HL-60/S4 (cell line): ENCODE data around the gene BCR.
"Not testable (repeated sequence)": the region's sequence is repeated elsewhere in the genome, so short reads cannot be mapped to it uniquely, and the experiment has no call there.

ENCODE experiments used
- in situ Hi-C: fragments of 300-500 bp; cut with MboI; formaldehyde crosslinking; loops from 2 replicates; pipeline ENCODE4 v1.14.3; 2022; ENCODE audit warnings: low sequenced_read_pairs

BCR gene

DNA sequence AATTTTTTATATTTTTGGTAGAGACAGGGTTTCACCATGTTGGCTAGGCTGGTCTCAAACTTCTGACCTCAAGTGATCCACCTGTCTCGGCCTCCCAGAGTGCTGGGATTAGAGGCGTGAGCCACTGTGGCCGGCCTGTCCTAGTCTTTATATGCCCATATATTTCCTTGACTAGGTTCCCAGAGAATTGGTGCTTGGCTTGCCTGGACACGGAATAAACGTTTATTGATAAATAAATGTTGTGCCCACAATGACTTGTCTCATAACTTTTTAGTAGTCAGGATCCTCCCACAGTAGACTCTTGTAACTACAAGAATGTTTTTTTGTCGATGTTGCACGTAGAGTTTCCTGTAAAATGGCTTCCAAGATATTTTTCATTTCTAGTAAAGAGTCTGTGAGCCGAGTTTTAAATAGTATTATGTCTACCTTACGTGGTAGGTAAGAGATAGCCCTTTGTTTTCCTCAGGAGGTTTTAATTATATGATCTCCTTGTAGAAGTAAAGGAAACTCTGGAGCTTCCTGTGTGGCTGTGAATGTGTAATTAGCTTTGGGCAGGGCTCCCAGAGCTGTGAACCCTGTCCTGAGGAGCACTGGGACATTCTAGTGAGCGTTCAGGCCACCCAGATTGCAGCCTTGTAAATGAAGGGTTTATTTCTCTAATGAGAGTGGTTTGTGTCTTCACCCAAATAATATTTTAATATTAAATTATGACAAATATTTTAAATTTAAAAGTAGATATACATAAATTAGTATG lies 161.8 kb downstream of the BCR start:
- in situ Hi-C loops, result not testable (repeated sequence)

DNA sequence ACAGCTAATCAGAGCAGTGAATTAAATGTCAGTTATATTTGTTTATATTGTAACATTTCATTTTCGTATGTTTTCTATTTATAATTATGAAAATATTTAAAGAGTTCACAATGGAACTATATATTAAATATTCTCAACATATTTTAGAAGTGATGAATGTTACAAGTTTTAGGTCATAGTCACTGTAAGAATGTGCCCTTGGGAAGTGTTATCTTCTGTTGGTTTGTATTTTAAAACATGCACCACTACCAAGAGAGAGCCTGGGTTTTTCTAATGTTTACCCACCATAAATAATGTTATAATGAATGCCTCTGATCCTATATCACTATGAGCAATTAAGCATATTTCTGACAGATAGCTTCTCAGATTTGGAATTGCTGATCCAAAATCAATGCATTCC lies 171.0 kb downstream of the BCR start:
- in situ Hi-C loops, result no loop called here

DNA sequence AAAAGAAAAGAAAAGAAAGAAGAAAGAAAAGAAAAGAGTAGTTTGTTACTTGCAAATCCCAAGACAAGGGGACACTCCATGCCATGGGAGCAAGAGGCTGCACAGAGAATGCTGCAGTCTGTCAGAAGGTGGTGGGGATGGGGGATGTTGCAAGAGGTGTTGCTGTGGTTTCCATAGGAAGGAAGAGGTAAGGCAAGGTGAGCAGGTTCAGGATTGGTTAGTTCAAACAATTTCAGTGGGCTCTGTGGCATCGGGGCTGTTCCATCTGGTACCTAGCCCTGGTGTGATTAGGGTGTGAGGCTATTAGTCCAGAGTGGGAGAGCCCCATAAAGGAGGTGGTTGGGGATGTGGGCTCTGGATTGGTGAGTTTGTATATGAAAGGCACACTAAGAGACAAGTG lies 172.7 kb downstream of the BCR start:
- in situ Hi-C loops, result no loop called here

DNA sequence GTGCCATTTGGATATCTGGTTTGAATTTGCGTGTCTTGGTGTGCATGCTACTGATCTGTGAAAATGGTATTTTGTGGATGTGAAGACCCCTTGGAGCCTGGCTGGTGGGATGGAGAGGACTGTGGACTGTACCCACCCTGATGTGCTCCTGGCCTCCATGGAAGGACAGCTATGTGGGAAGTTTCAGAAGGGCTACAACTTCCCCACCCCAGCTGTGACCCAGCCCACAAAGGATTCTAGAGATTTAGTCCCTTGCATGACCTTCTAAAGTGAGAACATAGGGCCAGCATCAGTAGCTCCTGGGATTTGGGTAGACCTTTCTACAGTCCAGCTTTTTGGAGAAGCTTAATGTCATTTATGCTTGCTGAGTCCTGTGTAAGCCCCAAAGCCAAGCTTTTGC lies 173.4 kb downstream of the BCR start:
- in situ Hi-C loops, result no loop called here

DNA sequence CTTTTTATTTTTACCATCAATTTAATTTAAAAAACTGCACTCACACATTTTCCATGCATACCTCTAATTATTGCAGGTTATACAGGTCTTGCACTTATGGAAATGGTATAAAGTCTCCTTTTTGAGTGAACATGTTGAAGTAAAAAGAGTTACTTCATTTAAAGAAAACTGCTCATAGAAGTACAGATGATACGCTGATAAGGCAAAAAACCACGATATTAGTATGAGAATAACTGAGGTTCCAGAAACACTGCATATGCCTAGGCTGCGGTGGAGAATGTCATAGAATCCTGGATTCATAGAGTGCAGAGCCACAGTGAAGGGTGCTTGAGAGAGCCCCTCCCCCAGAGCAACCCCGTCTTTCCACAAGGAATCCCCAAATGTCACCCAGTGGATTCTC lies 175.8 kb downstream of the BCR start:
- in situ Hi-C loops, result no loop called here

DNA sequence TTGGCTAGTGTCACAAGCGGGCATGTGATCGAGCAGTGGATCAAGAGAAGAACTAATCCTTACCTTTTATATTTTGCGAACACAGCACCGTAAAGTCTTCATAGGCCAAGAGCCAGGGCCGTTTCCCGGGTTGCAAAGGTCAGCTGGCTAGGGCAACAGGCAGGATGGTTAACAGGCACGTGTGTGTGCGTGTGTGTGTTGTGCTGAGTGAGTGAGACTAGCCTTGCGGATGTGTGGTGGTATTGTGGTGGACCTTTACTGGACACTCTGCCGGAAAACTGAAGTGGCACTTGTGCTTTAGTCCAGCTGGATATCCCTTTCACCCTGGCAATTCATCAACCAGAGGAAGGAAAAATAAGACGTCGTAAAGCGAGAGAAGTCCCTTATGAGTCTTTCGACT lies 176.7 kb downstream of the BCR start:
- in situ Hi-C loops, result no loop called here

DNA sequence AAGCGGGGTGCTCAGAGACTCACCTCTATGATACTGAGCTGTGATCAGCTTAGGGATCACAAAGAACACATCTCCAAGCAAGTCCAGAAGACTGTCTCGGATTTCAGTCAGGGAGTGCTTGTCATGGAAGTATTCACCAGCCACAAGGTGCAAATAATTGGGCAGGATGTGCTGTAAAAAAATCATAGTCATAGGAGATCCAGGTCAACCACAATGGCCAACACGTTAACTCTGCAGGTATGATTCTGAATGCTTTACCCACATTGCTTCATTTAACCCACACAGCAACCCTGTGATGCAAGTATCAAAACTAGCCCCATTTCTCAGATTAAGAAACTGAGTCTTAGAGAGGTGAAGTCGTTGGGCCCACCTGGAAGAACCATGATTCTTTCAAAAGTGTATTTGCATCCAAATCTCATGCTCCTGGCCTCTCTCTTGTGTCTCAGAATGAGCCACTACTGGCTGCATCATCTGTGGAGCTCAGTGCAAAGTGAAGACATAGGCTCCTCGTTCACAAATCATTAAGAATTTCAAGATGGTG lies 179.3 kb downstream of the BCR start:
- in situ Hi-C loops, result no loop called here

DNA sequence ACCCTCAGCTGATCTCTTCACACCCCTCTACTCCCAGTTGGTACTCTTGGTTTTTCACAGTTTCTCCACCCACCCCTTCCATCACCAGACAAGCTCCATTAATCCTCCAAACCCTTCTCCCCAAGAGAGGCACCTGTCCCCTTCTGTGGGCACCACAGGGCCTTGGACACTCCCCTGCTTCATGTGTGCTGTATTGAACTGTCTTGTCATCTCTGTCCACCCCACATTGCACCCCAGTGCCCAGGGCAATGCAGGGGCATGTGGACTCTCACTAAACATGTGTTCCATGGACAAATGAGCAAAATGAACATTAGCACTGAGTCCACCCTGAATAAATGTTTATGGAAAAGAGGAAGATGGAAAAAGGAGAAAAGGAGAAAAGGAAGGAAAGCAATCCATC lies 181.4 kb downstream of the BCR start:
- in situ Hi-C loops, result no loop called here

DNA sequence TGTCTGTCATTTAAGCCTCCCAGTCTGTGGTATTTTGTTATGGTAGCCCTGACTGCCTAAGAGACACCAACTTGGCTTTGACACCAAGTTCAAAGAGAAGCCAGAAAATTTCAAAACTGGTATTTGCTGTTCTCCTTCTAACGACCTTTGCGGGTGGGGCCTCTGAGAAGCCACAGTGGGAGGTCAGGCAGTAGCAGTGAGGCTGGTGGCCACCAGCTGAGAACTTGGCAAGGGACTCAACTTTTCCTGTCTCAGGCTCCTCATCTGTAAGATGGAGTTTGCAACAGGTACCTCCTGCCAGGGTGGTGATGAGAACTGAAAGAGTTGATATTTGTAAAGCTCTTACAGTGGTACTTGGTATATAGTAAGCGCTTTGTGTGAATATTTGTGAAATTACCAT lies 183.4 kb downstream of the BCR start:
- in situ Hi-C loops, result no loop called here

DNA sequence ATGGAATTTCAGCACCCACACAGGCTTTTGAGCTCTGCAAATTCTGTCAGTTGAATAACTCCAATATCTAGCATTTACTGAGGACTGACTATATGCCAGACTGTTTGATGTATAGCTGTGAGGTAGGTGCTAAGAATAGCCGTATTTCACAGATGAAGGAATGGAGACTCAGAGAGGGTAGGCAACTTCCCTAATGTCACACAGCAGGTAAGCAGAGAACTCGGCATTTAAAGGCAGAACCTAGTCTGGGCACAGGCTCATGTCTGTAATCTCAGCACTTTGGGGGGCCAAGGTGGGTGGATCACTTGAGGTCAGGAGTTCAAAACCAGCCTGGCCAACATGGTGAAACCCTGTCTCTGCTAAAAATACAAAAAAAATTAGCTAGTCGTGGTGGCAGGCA lies 184.1 kb downstream of the BCR start:
- in situ Hi-C loops, result no loop called here

DNA sequence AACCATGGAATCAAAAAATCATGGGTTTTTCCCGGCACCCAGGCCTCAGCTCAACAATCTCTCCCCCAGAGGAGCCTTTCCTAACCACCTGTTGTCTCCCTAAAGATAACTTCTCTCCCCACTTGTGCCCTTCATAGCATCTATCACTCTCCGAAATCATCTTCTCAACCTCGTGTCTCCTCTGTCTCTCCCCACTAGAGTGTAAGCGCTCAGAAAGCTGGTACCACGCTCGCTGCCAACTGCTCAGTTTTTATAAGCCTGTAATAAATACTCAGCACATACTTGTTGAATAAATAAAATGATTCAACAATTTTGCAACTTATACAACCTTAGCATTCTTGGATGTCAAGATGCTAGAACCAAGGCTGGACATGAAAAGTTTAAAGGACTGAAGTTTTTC lies 185.2 kb downstream of the BCR start:
- in situ Hi-C loops, result no loop called here

DNA sequence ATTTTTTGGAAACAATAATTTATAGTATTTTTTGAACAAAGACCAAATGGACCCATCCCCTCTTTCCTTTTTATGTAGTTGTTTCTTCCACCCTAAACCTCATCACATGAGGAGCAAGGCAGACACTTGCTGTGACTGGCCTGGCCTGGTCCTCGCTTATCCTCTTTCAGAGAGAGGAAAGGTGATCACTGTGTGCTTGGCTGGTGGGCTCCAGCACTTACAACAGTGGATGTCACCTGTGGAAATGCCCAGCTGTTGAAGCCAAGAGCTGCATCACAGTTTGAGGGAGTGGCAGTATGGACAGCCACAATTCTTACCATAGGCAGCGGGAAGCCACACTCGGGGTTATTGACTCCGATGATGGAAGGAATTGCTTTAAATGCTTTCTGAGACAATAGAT lies 185.7 kb downstream of the BCR start:
- in situ Hi-C loops, result no loop called here

DNA sequence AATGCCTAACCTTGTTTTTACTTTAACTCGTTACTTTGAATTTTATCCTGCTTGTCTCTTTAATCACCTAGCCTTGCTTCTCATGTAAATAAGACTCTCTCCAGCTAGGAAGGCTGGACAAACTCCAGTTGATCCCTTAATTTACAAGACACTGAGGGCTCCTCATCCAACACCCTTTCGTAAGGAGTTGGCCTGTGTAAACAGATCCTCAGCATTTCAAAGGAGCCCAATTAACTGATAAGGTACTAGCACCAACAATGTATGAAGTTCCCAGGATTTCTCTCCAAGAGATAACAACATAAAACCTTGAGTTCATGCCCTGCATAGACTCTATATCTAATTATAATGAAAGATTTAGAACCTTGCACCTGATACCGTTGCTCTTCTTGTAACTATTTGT lies 186.9 kb downstream of the BCR start:
- in situ Hi-C loops, result not testable (repeated sequence)
